Sigmoid colon (tissue), 7 donors: ENCODE data around the gene DNAH9. TPM values are rescaled to one million over a fixed set of nuclear protein-coding genes. Genes with fewer than 3 reads are reported as not detected.
A peak's percentile ranks its signal among the peaks of the same experiment; 100 is the strongest.

Experiments used
- DNase-seq: peaks from one replicate; pipeline ENCODE4 v3.0.0-alpha.2; 2019
- H3K27ac ChIP-seq, 4 donors: fragments of 200-600 bp; sonication (generic); one replicate each; pipeline ENCODE4 v1.5.1; 2016 to 2019; ENCODE audit warnings: mild to moderate bottlenecking in 1 of 4
- H3K27me3 ChIP-seq, 3 donors: fragments of 200-600 bp; sonication (generic); one replicate each; pipeline ENCODE4 v1.5.1; 2019; ENCODE audit warnings: mild to moderate bottlenecking in 1 of 3
- H3K36me3 ChIP-seq, 4 donors: fragments of 200-600 bp; sonication (generic); one replicate each; pipeline ENCODE4 v1.5.1; 2016 to 2019
- H3K4me1 ChIP-seq, 4 donors: fragments of 200-600 bp; sonication (generic); one replicate each; pipeline ENCODE4 v1.5.1; 2017 to 2019
- H3K4me3 ChIP-seq, 4 donors: fragments of 200-600 bp; sonication (generic); one replicate each; pipeline ENCODE4 v1.5.1; 2017 to 2019; ENCODE audit warnings: mild to moderate bottlenecking in 2 of 4, moderate library complexity in 1 of 4
- H3K9me3 ChIP-seq, 4 donors: fragments of 200-600 bp in 3 of 4; sonication (generic) in 3 of 4; one replicate each; pipeline versions ENCODE4 v1.5.1 to v1.6.1; 2013 to 2019
- CTCF ChIP-seq, 4 experiments: fragments of 450-650 bp in 3 of 4; fragments of 200-600 bp in 1 of 4; IDR thresholded peaks; one replicate each; pipeline ENCODE4 v1.5.1; 2016 to 2019; ENCODE audit warnings: antibody characterized with exemption in 4 of 4, mild to moderate bottlenecking in 3 of 4, moderate library complexity in 2 of 4
- EP300 ChIP-seq, 4 donors: sonication (generic); formaldehyde crosslinking; IDR thresholded peaks; one replicate each; pipeline ENCODE4 v1.6.1; 2017; ENCODE audit warnings: antibody characterized with exemption in 4 of 4
- POLR2A ChIP-seq, 2 donors: fragments of 450-650 bp; IDR thresholded peaks; one replicate each; pipeline ENCODE4 v1.6.1; 2016; ENCODE audit warnings: antibody characterized with exemption in 2 of 2, mild to moderate bottlenecking in 2 of 2, moderate library complexity in 2 of 2
- POLR2AphosphoS5 ChIP-seq, 4 donors: sonication (generic); formaldehyde crosslinking; IDR thresholded peaks; one replicate each; pipeline ENCODE4 v1.6.1; 2017; ENCODE audit warnings: antibody characterized with exemption in 4 of 4
- WGBS, 2 donors: extraction: QIAGEN DNeasy Blood & Tissue Kit; methylation state at CpG; one replicate each; pipeline ENCODE4 v1.1.7; 2013; 5-methylcytosine and 5-hydroxymethylcytosine counted together
- intact Hi-C: fragments of 100-400 bp; cut with DNase I; formaldehyde crosslinking; loops from one replicate; pipeline ENCODE4 v1.15.1; 2023
- polyA plus RNA-seq, 3 donors: library from polyadenylated mRNA; stranded (reverse); fragments of 200-250 nt; gene quantifications; one replicate each; pipeline ENCODE4 v1.2.3, GENCODE V29; 2013
- total RNA-seq, 4 donors: library from RNA; depleted of rRNA; stranded (reverse); fragments of >200 nt; gene quantifications; one replicate each; pipeline ENCODE4 v1.1.0, GENCODE V29; 2016
- donor health status: healthy with polysubstance abuse.
- donor health status: Bipolar disorder and iron deficiency.
- donor health status: healthy.

The DNAH9 gene
- total and polyA plus RNA-seq, 7 donors, result under 0.01 to 3.0 (median 0.27) TPM; not detected in 2

- Histone ChIP-seq H3K27ac (no peak overlapping the region), H3K4me1 (no peaks in the 10 kb centered on the region), H3K36me3 (no peaks in the 10 kb centered on the region), H3K27me3 (no peaks in the 10 kb centered on the region), H3K9me3 (no peaks in the 10 kb centered on the region), H3K4me3 (no peak overlapping the region)
- DNase-seq, result no peak
- no peak for TF ChIP-seq POLR2A (IDR thresholded peaks at IDR 0.05)
- TF ChIP-seq EP300 (IDR thresholded peaks at IDR 0.05), result no peak
- no peak for TF ChIP-seq POLR2AphosphoS5 (IDR thresholded peaks at IDR 0.05)
- no peak for TF ChIP-seq CTCF (IDR thresholded peaks at IDR 0.05)
- intact Hi-C loops, result no loop called here
- 66 to 72% methylated on average over 7 of the region's 7 CpGs for WGBS, 2 donors
Measured at GRCh38 chr17:11898526-11899235, 300.4 kb downstream of the DNAH9 start.

DNA sequence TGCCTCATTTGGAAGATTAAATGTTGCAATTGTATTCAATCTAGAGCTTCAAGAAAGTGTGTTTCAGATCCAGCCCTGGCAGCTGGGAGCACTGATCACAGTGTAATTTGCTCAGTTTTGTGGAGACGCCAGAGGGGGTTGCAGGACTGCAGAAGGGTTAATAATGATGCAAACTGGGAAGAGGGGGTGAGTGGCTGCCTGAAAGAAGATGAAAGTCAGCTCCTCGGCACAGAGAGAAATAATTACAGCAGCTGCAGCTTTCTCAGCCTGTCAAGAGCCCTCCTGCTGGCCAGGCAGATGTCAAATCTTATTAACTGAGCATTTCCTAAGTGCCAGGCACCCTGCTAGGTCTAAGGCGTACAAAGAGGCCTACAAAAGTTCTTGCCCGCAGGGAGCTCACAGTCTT is 301.3 kb downstream of the DNAH9 start:
- no peaks in the 10 kb centered on the region for H3K9me3 ChIP-seq
- H3K4me3 ChIP-seq, result no peak overlapping the region
- H3K27me3 ChIP-seq, result no peaks in the 10 kb centered on the region
- 61 to 75% methylated on average over 4 of the region's 4 CpGs for WGBS, 2 donors
- peak; percentile 67 for DNase-seq
- no peak for TF ChIP-seq POLR2A (IDR thresholded peaks at IDR 0.05)
- TF ChIP-seq POLR2AphosphoS5 (IDR thresholded peaks at IDR 0.05), result no peak
- no peak for TF ChIP-seq EP300 (IDR thresholded peaks at IDR 0.05)
- no peak for TF ChIP-seq CTCF (IDR thresholded peaks at IDR 0.05)
- H3K36me3 ChIP-seq, result no peaks in the 10 kb centered on the region
- no peaks in the 10 kb centered on the region for H3K4me1 ChIP-seq
- H3K27ac ChIP-seq, result peak overlapping the region in 1 of 4 donors; percentile 22
- intact Hi-C loops, result no loop called here

GRCh38 chr17:11900041-11900476 is 301.8 kb downstream of the DNAH9 start:
- no peak for TF ChIP-seq POLR2A (IDR thresholded peaks at IDR 0.05)
- TF ChIP-seq EP300 (IDR thresholded peaks at IDR 0.05), result no peak
- no peak for TF ChIP-seq POLR2AphosphoS5 (IDR thresholded peaks at IDR 0.05)
- TF ChIP-seq CTCF (IDR thresholded peaks at IDR 0.05), result no peak
- no peaks in the 10 kb centered on the region for H3K9me3 ChIP-seq
- WGBS, 2 donors, result 40 to 74% methylated on average over 6 of the region's 6 CpGs
- no peaks in the 10 kb centered on the region for H3K36me3 ChIP-seq
- H3K27ac ChIP-seq, result peak overlapping the region in 1 of 4 donors; percentile 22
- H3K4me1 ChIP-seq, result no peaks in the 10 kb centered on the region
- no peak overlapping the region for H3K4me3 ChIP-seq
- DNase-seq, result peak; percentile 84
- no peaks in the 10 kb centered on the region for H3K27me3 ChIP-seq
- intact Hi-C loops, result no loop called here

GRCh38 chr17:11900655-11901054 is 302.4 kb downstream of the DNAH9 start:
- no peak overlapping the region for H3K4me3 ChIP-seq
- H3K36me3 ChIP-seq, result no peaks in the 10 kb centered on the region
- no peak for DNase-seq
- TF ChIP-seq POLR2A (IDR thresholded peaks at IDR 0.05), result no peak
- no peak for TF ChIP-seq CTCF (IDR thresholded peaks at IDR 0.05)
- no peak for TF ChIP-seq EP300 (IDR thresholded peaks at IDR 0.05)
- TF ChIP-seq POLR2AphosphoS5 (IDR thresholded peaks at IDR 0.05), result no peak
- H3K27ac ChIP-seq, result no peak overlapping the region
- WGBS, 2 donors, result 85 to 86% methylated on average over 3 of the region's 3 CpGs
- H3K27me3 ChIP-seq, result no peaks in the 10 kb centered on the region
- H3K9me3 ChIP-seq, result no peaks in the 10 kb centered on the region
- intact Hi-C loops, result no loop called here
- H3K4me1 ChIP-seq, result no peaks in the 10 kb centered on the region

DNA sequence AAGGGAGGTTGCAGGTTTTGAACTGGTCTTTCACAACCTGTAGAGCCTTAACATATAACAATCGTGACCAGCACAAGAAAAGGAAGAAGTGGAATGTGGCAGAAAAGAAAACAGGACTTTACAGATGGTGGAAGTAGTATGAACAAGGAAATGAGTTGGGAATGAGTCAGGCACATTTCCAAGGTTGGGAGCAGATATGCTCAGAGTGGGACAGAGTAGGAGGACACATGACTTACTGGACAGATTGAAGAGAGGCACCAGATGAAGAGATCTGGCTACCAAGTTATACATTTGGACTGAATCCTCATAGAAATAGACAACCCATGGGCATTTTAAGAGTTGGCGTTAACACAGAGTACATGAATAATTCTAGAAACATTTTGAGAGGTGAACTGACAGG is 303.7 kb downstream of the DNAH9 start:
- no peaks in the 10 kb centered on the region for H3K27me3 ChIP-seq
- no peak overlapping the region for H3K4me3 ChIP-seq
- H3K27ac ChIP-seq, result no peak overlapping the region
- no peak for TF ChIP-seq EP300 (IDR thresholded peaks at IDR 0.05)
- TF ChIP-seq POLR2A (IDR thresholded peaks at IDR 0.05), result no peak
- no peak for TF ChIP-seq CTCF (IDR thresholded peaks at IDR 0.05)
- no peak for TF ChIP-seq POLR2AphosphoS5 (IDR thresholded peaks at IDR 0.05)
- intact Hi-C loops, result no loop called here
- no peaks in the 10 kb centered on the region for H3K36me3 ChIP-seq
- no peaks in the 10 kb centered on the region for H3K4me1 ChIP-seq
- DNase-seq, result no peak
- 84 to 88% methylated on average over 2 of the region's 2 CpGs for WGBS, 2 donors
- no peaks in the 10 kb centered on the region for H3K9me3 ChIP-seq
